Endometrium (tissue), 2 donors: ENCODE results near the gene DUS1L.

Experiments used
- FAIRE-seq: peaks from 2 replicates; lab custom pipeline; 2012; peaks lifted over from hg19 to GRCh38; lab: Jason Lieb, UNC
- donor health status: control.
- donor health status: control.

DUS1L gene

DNA sequence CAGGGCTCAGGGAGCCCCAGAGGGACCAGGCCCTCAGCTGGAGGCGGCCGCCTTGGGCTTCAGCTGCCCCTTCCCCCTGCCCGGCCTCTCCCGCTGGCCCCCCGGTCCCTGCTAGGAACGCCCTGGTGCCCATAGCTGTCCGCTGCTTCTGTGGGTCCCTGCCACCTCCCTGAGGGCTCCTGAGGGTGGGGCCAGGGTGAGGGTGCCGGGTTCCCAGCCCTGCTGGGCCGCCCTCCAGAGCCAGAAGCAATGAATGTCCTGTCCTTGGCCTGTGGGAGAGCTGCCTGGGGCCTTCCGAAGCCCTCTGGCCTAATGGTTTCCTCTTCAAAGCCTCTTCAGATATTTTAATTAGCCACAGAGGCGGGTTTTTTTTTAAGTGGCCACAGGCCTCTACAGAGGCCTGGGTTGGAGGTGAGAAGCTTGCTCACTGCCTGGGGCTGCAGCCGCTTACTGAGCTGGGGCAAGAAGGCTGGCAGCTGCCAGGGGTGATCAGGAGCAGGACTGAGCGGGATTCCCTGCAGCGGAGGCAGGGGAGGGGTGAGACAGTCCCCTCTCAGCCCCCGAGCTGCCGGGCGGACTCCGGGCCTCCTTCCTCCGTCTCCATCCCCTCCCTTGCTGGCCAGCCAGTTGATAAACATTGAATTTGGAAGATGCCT is 52.8 kb downstream of the DUS1L start:
- no peak for FAIRE-seq

DNA sequence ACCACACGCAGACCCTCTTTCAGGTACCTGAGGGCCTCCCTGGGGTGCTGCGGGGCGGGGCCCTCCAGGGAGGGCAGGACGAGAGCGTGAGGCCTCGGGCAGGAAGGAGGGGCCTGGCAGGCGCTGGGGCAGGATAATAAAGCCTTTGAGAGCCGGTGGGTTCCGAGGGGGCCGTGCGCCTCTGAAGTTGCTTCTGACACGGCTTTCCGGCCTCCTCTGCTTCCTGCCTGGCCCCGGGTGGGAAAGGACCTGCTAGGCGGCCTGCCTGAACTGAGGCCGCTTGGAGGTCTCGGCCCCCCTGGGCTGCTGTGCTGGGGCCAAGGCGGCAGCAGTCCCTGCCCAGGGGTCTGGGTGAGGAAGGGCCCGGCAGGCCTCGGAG is 53.4 kb downstream of the DUS1L start:
- no peak for FAIRE-seq

DNA sequence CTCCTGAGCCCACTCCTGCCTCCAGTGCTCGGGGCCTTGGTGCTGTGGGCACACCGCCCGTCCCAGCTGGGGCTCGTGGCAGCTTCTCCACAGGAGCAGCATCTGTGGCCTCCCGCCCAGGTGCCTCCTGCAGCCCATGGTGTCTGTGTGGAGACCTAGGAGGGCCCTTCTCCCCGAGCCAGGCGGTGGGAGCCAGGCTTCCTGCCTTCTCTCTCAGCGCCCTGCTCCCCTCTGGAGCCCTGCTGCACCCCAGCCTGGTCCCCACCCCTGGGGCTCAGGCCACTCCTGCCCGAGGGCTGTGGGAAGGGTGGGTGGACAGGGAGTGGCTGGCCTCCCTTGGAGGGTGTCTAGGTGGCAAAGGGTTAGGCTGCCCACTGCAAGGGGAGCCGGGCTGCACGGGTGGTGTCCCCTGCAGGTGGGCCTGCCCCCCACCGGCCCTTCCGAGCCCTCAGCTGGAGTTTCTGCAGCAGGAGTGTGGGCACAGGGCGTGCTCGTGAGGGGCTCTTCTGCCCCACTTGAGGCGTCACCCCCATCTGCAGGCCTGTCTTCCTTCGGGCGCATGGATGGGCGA is 53.9 kb downstream of the DUS1L start:
- FAIRE-seq, result no peak

DNA sequence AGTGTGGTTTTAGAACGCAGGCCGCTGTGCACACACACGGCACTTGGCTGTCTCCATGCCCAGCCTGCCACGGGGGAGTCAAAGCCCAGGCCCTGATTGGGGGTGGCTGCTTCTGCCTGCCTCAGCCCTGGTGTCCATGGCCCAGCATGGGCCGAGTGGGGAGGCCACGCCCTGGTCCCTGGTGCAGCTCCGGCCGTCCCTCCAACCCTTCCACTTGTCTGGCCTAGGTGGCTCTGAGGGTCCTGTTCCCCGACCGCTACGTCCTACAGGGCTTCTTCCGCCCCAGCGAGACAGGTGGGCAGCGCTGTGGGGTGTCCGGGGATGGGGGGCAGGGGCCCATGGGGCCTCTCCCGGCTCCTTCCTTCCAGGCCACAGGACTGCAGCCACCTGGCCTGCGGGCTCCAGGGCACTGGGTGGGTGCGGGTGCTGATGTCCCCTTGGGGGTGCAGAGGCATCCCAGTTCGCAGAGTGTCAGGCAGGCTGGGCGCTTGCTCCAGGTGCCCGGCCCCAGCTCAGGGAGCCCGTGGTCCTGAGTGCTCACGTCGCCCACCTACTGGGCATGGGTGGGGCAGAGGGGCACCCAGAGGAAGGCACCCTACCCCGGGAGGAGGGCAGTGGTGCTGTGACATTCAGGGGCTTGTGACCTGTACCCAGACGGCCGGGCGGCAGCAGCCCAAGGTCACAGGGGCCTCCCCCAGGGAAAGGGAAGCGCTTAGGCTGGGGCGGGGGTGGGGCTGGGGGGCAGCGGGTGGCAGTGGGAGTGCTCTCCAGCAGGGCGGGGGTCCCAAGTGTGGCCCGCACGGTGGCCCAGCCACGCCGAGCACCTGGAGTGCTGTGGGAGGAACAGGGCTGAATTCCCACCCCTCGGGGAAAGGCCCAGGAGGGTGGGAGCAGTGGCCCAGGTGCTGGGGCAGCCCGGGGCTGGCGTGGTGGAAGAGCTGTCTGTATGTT is 54.8 kb downstream of the DUS1L start:
- no peak for FAIRE-seq

DNA sequence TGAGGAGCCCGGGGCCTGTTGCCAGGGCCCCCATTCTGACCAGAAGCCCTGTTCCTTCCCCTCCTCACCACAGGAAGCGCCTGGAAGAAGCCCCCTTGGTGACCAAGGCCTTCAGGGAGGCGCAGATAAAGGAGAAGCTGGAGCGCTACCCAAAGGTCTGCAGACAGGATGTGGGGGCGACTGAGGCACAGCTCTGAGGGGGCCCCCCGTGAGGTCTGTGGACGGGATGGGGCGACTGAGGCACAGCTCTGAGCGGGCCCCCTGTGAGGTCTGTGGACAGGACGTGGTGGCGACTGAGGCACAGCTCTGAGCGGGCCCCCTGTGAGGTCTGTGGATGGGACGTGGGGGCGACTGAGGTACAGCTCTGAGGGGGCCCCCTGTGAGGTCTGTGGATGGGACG is 56.2 kb downstream of the DUS1L start:
- FAIRE-seq, result no peak

DNA sequence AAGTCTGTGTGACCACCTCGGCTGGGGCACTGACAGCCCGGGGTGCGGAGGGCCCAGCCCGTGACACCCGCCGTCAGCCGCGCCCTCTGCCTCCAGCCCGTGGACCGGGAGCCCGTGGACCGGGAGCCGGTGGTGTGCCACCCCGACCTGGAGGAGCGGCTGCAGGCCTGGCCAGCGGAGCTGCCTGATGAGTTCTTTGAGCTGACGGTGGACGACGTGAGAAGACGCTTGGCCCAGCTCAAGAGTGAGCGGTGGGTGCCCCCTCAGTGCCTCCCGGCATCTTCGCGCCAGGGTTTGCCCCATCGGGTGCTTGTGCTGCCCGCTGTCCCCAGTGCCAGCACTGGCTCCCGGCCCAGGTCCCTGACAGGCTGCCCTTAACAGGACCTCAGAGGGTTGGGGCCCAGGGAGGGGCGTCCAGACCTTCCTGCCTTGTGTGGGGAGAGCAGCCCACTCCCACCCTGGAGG is 56.6 kb downstream of the DUS1L start:
- FAIRE-seq, result no peak

DNA sequence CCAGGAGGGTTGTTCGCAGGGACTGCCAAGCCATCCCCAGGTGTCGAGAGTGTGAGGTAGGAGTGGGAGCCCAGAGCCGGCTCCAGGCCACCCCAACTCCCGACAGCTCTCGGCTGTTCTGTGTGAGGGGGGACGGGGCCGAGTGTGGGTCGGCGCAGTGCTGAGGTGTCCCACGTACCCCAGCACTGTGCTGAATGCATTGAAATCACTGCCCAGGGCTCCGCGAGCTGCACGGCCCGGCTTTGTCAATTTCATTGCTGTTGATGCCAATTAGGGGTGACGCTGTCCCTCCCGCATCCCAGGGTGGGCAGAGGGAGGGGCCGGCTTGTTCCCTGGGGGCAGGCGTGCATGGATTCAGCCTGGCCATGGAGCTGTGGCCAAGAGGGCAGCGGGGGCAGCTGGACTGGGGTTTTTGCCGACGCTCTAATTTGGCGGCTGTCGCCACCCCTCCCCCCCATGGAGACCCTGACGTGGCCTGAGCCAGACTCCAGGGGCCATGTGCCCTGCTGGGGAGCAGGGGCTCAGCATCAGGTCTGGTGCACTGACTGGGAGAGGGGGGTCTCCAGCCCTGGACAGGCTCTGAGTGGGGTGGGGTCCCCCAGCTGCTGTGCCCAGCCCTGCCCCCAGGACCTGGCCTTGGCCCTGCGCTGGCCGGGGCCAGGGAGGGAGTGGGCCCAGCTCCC is 57.2 kb downstream of the DUS1L start:
- no peak for FAIRE-seq
